HFF-Myc (cell line): ENCODE results near the gene TIMP3.

Experiments used
- DNase-seq: peaks from one replicate; pipeline ENCODE4 v3.0.0-alpha.2; 2011; ENCODE audit warnings: low read depth; ENCODE audit errors: extremely low read depth
- H3K4me3 ChIP-seq: replicated peaks from 2 replicates; pipeline ENCODE4 v1.5.1; 2011; ENCODE audit warnings: low read depth, mild to moderate bottlenecking, control low read depth, low read length
- TF ChIP-seq, protein P1 (sequence below): IDR thresholded peaks from 2 replicates; pipeline ENCODE4 v1.5.1; 2012; ENCODE audit warnings: mild to moderate bottlenecking, low read depth, low read length, control low read depth; ENCODE audit errors: missing control alignments

TIMP3 gene

DNA sequence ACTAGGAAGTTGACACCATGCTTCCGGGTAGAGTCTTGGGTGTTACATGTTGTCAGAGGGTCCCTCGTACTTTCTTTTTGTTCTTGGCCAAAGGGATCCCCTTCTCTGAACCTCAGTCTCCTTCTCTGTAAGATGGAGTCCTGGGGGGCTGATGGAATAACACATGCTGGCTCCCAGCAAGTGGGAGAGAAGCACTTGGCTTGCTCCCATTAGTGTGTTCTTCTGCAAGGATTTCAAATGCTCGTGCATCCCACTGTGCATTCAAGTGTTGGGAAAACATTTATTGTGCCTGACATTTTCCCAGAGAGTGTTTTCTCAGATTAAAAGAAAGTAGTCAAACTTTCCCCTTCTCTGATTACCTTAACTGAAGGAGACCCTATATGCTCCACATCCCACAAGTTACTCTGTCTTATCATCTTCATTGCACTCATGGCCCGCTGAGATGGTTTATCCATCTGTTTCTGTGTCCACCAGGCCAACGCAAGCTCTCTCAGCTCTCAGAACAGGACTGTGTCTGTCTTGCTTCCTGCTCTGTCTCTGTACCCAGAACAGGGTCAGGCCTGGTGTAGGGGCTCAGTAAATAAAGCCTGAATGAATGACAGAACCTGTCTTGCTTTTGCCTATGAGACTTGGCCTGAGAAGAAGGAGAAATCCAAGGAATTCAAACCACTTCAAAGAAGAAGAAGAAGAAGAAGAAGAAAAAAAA is 16.0 kb upstream of the TIMP3 start:
- TF ChIP-seq, protein P1, sequence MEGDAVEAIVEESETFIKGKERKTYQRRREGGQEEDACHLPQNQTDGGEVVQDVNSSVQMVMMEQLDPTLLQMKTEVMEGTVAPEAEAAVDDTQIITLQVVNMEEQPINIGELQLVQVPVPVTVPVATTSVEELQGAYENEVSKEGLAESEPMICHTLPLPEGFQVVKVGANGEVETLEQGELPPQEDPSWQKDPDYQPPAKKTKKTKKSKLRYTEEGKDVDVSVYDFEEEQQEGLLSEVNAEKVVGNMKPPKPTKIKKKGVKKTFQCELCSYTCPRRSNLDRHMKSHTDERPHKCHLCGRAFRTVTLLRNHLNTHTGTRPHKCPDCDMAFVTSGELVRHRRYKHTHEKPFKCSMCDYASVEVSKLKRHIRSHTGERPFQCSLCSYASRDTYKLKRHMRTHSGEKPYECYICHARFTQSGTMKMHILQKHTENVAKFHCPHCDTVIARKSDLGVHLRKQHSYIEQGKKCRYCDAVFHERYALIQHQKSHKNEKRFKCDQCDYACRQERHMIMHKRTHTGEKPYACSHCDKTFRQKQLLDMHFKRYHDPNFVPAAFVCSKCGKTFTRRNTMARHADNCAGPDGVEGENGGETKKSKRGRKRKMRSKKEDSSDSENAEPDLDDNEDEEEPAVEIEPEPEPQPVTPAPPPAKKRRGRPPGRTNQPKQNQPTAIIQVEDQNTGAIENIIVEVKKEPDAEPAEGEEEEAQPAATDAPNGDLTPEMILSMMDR, result no peak
- H3K4me3 ChIP-seq, result no peak overlapping the region
- DNase-seq, result no peak

DNA sequence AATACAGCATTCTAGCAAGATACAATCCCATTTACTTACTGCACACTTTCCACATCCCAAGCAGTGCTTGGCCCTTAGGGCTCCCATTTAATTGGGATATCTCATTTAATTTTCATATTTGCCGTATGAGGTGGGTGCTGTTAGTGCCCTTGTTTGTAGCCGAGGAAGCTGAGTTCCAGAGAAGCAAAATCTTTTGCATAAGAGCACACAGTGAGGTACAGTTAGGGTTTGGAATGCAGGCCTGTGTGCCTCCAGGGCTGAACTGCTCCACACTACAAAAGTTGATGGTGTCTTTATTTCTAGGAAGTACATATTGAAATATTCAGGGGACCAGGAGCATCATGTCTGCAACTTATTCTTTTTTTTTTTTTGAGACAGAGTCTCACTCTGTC is 15.5 kb upstream of the TIMP3 start:
- TF ChIP-seq, protein P1, result no peak
- no peak overlapping the region for H3K4me3 ChIP-seq
- DNase-seq, result no peak

DNA sequence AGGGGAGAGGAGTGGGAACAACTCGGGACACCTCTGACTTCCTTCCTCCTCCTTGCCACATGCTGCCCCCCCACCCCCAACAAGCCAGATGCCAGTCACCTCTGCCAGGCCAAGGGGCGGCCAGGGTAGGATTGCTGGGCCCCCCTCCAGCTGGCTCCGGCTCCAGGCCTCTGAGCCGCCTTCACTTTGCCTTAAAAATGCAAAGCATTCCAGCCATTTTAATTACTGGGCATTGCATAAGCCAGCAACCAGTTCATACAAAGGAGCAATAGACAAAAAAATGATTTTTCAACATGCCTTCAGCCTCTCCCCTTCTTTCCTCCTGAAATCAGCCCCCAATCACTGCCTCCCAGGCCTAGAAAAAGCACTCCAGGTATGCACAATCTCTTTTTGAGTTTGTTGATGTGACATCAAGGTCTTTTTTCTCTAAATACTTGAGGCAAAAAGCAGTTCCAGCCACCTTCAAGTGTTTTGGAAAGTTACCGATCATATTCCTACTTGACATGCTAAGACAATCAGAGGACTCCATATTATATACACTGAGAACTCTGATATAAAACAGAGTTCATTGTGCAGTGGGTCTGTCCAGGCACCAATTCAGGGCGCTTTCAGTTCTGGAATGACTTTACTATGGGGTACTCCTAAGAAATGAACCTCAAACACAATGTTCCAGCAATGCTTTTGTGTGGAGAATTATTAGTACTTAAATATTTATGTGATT is 12.4 kb upstream of the TIMP3 start:
- DNase-seq, result no peak
- TF ChIP-seq, protein P1, result no peak
- H3K4me3 ChIP-seq, result no peak overlapping the region

DNA sequence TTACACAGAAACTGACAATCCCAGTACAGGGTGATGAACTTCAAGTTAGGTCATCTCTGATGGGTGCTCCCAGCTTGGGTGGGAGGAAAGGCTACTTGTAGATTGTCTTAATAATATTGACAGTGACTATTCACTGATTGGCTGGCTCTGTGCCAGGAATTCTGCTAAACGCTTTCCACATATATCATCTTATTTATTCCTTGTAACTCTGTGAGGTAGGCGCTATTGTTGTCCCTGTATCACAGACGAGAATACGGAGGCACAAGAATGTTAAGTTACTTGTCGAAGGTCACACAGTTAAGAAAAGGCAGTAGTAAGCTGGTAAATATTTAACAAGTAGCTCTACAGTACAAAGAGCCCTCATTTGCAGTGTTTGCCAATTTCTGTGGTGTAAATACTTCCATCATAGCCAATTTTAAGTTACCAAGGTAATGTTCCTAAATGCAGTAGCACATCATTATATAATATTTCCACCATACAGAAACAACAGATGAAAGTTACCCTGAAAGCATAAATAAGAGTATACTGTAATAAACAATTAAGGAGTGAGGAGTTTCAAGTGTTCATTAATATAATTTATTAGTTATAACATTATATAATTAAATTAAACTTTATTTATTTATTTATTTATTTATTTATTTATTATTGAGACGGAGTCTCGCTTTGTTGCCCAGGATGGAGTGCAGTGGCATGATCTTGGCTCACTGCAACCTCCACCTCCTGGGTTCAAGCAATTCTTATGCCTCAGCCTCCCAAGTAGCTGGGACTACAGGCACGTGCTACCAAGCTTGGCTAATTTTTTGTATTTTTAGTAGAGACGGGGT is 11.5 kb upstream of the TIMP3 start:
- TF ChIP-seq, protein P1, result no peak
- no peak overlapping the region for H3K4me3 ChIP-seq
- no peak for DNase-seq

DNA sequence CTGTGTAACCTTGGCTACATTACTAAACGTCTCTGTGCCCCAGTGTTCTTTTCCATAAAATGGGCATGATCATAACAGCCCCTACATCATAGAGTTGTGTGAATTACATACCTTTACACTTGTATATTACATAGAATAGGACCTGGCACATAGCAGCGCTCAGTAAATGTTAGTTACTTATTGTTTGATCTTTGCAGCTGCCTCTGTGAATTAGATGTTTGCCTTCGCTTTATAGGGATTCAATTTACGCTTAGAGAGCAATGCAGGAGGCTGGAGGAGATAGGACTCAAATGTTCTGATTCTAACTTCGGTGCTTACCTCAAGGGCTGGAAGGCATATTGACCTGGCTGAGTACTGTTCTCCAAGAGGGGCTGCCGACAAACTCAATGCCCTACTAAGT is 10.4 kb upstream of the TIMP3 start:
- H3K4me3 ChIP-seq, result no peak overlapping the region
- DNase-seq, result no peak
- TF ChIP-seq, protein P1, result no peak

DNA sequence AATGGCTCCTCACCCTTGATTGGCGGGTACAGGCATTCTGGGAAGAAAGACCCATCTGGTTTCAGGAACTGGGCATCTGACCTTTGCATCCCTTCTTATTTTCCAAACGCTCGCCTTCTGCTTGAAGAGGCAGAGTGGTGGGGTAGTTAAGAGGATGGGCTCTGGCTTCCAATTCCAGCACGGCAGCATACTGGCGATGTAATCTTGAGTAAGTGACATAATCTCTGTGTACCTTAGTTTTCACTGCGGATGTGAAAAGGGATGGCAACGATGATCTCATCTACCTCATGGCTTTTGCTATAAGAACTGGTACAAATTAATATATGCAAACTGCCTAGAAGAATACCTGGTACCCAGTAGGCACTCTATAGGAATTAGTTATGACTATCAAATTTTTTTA is 10.0 kb upstream of the TIMP3 start:
- no peak overlapping the region for H3K4me3 ChIP-seq
- TF ChIP-seq, protein P1, result no peak
- DNase-seq, result no peak
